PC-3 (cell line): Measurements from ENCODE around the gene CAPN10. TPM values are rescaled to one million over a fixed set of nuclear protein-coding genes. Genes with fewer than 3 reads are reported as not detected.

Source experiments
- ATAC-seq: fragments of 200-7000 bp; cut with Tn5 transposase; 2 replicates; pipeline ENCODE4 v1.9.1; 2020; ENCODE audit warnings: mild to moderate bottlenecking, moderate library complexity
- BruUV-seq: library from RNA; stranded (reverse); fragments of 400-500 nt; replicated peaks from 2 replicates; lab custom pipeline; 2021; lab: Mats Ljungman, UMichigan
- CTCF ChIA-PET: fragments of 300-600 bp; sonication (Branson Sonifier 250); formaldehyde crosslinking; loops from one replicate; lab custom pipeline; 2022; ENCODE audit warnings: antibody characterized with exemption; lab: Charles Lee
- POLR2A ChIA-PET: fragments of 300-600 bp; sonication (Branson Sonifier 250); formaldehyde crosslinking; loops from one replicate; lab custom pipeline; 2022; ENCODE audit warnings: antibody characterized with exemption; ENCODE audit not compliant: unreplicated experiment; lab: Charles Lee
- DNase-seq: peaks from one replicate; pipeline ENCODE4 v3.0.0-alpha.2; 2015
- H2AFZ ChIP-seq: fragments of 300-600 bp; sonication (generic); 2 replicates; pipeline ENCODE4 v1.6.0; 2016; ENCODE audit warnings: antibody characterized with exemption, low read length
- H3F3A ChIP-seq: fragments of 300-600 bp; sonication (generic); one replicate; pipeline ENCODE4 v1.6.0; 2017; ENCODE audit warnings: antibody characterized with exemption, low read length, control low read depth, mild to moderate bottlenecking; ENCODE audit not compliant: unreplicated experiment
- H3K27ac ChIP-seq: fragments of 300-600 bp; sonication (generic); 2 replicates; pipeline ENCODE4 v1.5.1; 2016; ENCODE audit warnings: mild to moderate bottlenecking, low read length
- H3K27me3 ChIP-seq: fragments of 300-600 bp; sonication (generic); 2 replicates; pipeline ENCODE4 v1.6.1; 2016; ENCODE audit warnings: low read length, mixed read lengths
- H3K36me3 ChIP-seq: fragments of 300-600 bp; sonication (generic); 2 replicates; pipeline ENCODE4 v1.6.1; 2016; ENCODE audit warnings: low read depth, mixed run types, low read length, mixed read lengths
- H3K4me1 ChIP-seq: fragments of 300-600 bp; sonication (generic); 2 replicates; pipeline ENCODE4 v1.5.1; 2016; ENCODE audit warnings: low read length; ENCODE audit not compliant: insufficient read depth
- H3K4me2 ChIP-seq: fragments of 300-600 bp; sonication (generic); 2 replicates; pipeline ENCODE4 v1.6.0; 2016; ENCODE audit warnings: low read length
- H3K4me3 ChIP-seq: fragments of 300-600 bp; sonication (generic); 2 replicates; pipeline ENCODE4 v1.5.1; 2016; ENCODE audit warnings: mild to moderate bottlenecking, low read length, mixed read lengths
- H3K79me2 ChIP-seq: fragments of 300-600 bp; sonication (generic); 2 replicates; pipeline ENCODE4 v1.6.1; 2017; ENCODE audit warnings: low read length, mixed read lengths
- H3K9ac ChIP-seq: fragments of 300-600 bp; sonication (generic); 2 replicates; pipeline ENCODE4 v1.6.0; 2016; ENCODE audit warnings: mild to moderate bottlenecking, low read length
- H3K9me2 ChIP-seq: fragments of 300-600 bp; sonication (generic); replicated peaks from 2 replicates; pipeline ENCODE4 v1.6.1; 2016; ENCODE audit warnings: mixed run types, low read length, mixed read lengths
- H3K9me3 ChIP-seq: fragments of 300-600 bp; sonication (generic); 2 replicates; pipeline ENCODE4 v1.6.1; 2016; ENCODE audit warnings: low read length, mixed read lengths
- H4K20me1 ChIP-seq: fragments of 300-600 bp; sonication (generic); 2 replicates; pipeline ENCODE4 v1.6.1; 2016; ENCODE audit warnings: low read length, mixed read lengths
- CTCF ChIP-seq: fragments of 300-600 bp; sonication (generic); conservative IDR thresholded peaks from 2 replicates; pipeline ENCODE4 v1.5.1; 2017; ENCODE audit warnings: antibody characterized with exemption, low read depth, mild to moderate bottlenecking, low read length
- EZH2 ChIP-seq: fragments of 300-600 bp; sonication (generic); IDR thresholded peaks from one replicate; pipeline ENCODE4 v1.6.1; 2017; ENCODE audit warnings: antibody characterized with exemption, mild to moderate bottlenecking, low read length; ENCODE audit not compliant: unreplicated experiment
- EZH2phosphoT487 ChIP-seq: fragments of 300-600 bp; sonication (generic); IDR thresholded peaks from 2 replicates; pipeline ENCODE4 v1.6.1; 2018; ENCODE audit warnings: mild to moderate bottlenecking, antibody characterized with exemption, low read length, borderline replicate concordance
- intact Hi-C: fragments of 100-400 bp; cut with micrococcal nuclease; formaldehyde crosslinking; loops from 2 replicates; pipeline ENCODE4 v1.9.0; 2023
- total RNA-seq: library from RNA; depleted of rRNA; stranded (reverse); fragments of >200 nt; gene quantifications from 2 replicates; pipeline ENCODE4 v1.2.3, GENCODE V29; 2014

The CAPN10 gene
- total RNA-seq, 1 experiment from 2014 or later: 32.2 TPM

- no peaks in the 10 kb centered on the region for H3K36me3 ChIP-seq
- intact Hi-C loops: no loop called here
- TF ChIP-seq EZH2 (no peak), CTCF (no peak), EZH2phosphoT487 (no peak)
- H3K4me3 ChIP-seq: no peak overlapping the region
- H3K27me3 ChIP-seq: no peaks in the 10 kb centered on the region
- BruUV-seq: no TSS peak
- POLR2A ChIA-PET: no interaction called here
- no peak overlapping the region for H2AFZ ChIP-seq
- H3K9me3 ChIP-seq: no peaks in the 10 kb centered on the region
- no peaks in the 10 kb centered on the region for H3F3A ChIP-seq
- no peaks in the 10 kb centered on the region for H3K9me2 ChIP-seq
- H3K4me2 ChIP-seq: no peak overlapping the region
- H3K79me2 ChIP-seq: no peaks in the 10 kb centered on the region
- H3K4me1 ChIP-seq: no peaks in the 10 kb centered on the region
- H4K20me1 ChIP-seq: no peaks in the 10 kb centered on the region
- H3K9ac ChIP-seq: no peak overlapping the region
- ATAC-seq (no peak), DNase-seq (no peak)
- H3K27ac ChIP-seq: no peak overlapping the region
- CTCF ChIA-PET: no interaction called here
These were observed 32.2 kb downstream of the CAPN10 start for GRCh38 chr2:240618776-240619175.

- ChIA-PET POLR2A (no interaction called here), CTCF (no interaction called here)
- Histone ChIP-seq H4K20me1 (no peaks in the 10 kb centered on the region), H3K9me3 (no peaks in the 10 kb centered on the region), H3K9ac (no peak overlapping the region), H3K4me2 (no peak overlapping the region), H3F3A (no peaks in the 10 kb centered on the region), H2AFZ (no peak overlapping the region), H3K27me3 (no peaks in the 10 kb centered on the region), H3K9me2 (no peaks in the 10 kb centered on the region), H3K4me3 (no peak overlapping the region), H3K27ac (no peak overlapping the region), H3K36me3 (no peaks in the 10 kb centered on the region), H3K79me2 (no peaks in the 10 kb centered on the region), H3K4me1 (no peaks in the 10 kb centered on the region)
- no peak for TF ChIP-seq EZH2phosphoT487
- no peak for TF ChIP-seq CTCF
- TF ChIP-seq EZH2: no peak
- DNase-seq (no peak), ATAC-seq (no peak)
- no TSS peak for BruUV-seq
- intact Hi-C loops: no loop called here
These were observed 33.1 kb downstream of the CAPN10 start for GRCh38 chr2:240619506-240620148.

GRCh38 chr2:240620149-240620731, 33.7 kb downstream of the CAPN10 start:
- Histone ChIP-seq H3K4me1 (no peaks in the 10 kb centered on the region), H3K79me2 (no peaks in the 10 kb centered on the region), H3K27me3 (no peaks in the 10 kb centered on the region), H3F3A (no peaks in the 10 kb centered on the region), H3K9ac (no peak overlapping the region), H3K27ac (no peak overlapping the region), H4K20me1 (no peaks in the 10 kb centered on the region), H3K4me3 (no peak overlapping the region), H3K4me2 (no peak overlapping the region), H3K9me3 (no peaks in the 10 kb centered on the region), H3K9me2 (no peaks in the 10 kb centered on the region), H2AFZ (no peak overlapping the region), H3K36me3 (no peaks in the 10 kb centered on the region)
- TF ChIP-seq EZH2 (no peak), EZH2phosphoT487 (no peak), CTCF (no peak)
- POLR2A ChIA-PET: no interaction called here
- CTCF ChIA-PET: no interaction called here
- ATAC-seq: no peak
- no peak for DNase-seq
- no TSS peak for BruUV-seq
- intact Hi-C loops: no loop called here
